H1 (cell line): ENCODE data around the gene KCNN4. TPM values are rescaled to one million over a fixed set of nuclear protein-coding genes. Genes with fewer than 3 reads are reported as not detected.

ENCODE experiments used
- CBX8 ChIP-seq: fragments of 300-800, 300-1000 bp; sonication (generic); IDR thresholded peaks from 2 replicates; pipeline ENCODE4 v1.7.1; 2016; ENCODE audit warnings: low read depth, low read length, borderline replicate concordance
- TCF12 ChIP-seq: IDR thresholded peaks from 2 replicates; pipeline ENCODE4 v1.6.1; 2011; ENCODE audit warnings: low read depth, mild to moderate bottlenecking, low read length
- polyA plus RNA-seq, 7 experiments: library from polyadenylated mRNA; depleted of rRNA in 3 of 7; stranded (reverse) in 5 of 7; unstranded in 2 of 7; fragments of >200 nt in 5 of 7; fragments of 200-250 nt in 2 of 7; gene quantifications; 1 replicate in 5 of 7; 2 replicates in 1 of 7; 4 replicates in 1 of 7; pipeline versions ENCODE4 v1.2.1 to v1.2.3, GENCODE V29; 2011 to 2013; ENCODE audit warnings: missing spikeins in 2 of 7, mixed read lengths in 2 of 7
- total RNA-seq: library from RNA; stranded (reverse); fragmentation: NEBNext Ultra II Directional; extraction: Animal tissue kit (Norgen Biotek cat#: 25700); gene quantifications from 2 replicates; pipeline ENCODE4 v1.2.1, GENCODE V29; 2021

The KCNN4 gene
- total and polyA plus RNA-seq, 2 of the 8 experiments (the other 6 are each of a cell fraction or from before 2014, with no cell fraction given), result 0.78 to 1.5 TPM

DNA sequence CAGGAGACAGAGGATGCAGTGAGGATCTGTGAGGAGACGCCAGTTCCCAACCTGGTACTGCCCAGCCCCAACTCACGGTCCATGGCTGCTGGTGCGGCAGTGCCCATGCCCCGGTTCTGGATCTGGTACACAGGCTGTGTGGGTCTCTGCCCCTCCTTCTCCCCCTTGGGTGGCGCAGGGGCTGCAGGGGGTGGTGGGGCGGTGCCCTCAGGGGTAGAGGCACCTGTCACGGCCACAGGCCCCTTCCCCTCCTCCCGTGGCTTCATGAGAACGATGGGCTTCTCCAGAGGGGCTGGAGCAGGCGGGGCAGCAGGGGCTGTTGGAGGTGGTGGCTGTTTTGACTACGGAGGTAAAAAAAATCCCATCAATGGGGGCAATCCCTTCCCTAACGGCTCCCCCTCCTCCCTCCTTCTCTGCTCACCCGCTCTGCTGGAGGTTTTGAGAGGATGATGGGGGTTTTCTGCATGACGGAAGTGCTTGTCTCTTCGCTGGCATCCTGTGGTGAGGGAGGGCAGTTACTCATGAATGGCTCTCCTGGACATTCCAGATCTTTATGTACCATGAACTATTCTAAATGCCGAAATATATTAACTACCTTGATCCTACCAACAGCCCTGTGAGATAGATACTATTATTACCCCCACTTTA, 33.1 kb downstream of the KCNN4 start (continued):
- no peak for TF ChIP-seq CBX8
- no peak for TF ChIP-seq TCF12
